Measurements from ENCODE around the gene ACY1. TPM values are rescaled to one million over a fixed set of nuclear protein-coding genes. Genes with fewer than 3 reads are reported as not detected.

Gene ACY1
- total and polyA plus RNA-seq, 10 of the 15 experiments (the other 5 are each of a cell fraction or from before 2014, with no cell fraction given): 18.5 to 42.2 (median 27.8) TPM

GRCh38 chr3:51982838-51983577 is at the start of gene ACY1 (continued):
- TF ChIP-seq MTA3 (IDR thresholded peaks at IDR 0.05; ENCODE audit: borderline replicate concordance, low read length) (no peak; the same call in 1 of the 2 replicates), TCF12 (IDR thresholded peaks at IDR 0.05; ENCODE audit: low read depth, low read length) (no peak), CEBPB (IDR thresholded peaks at IDR 0.05; ENCODE audit: borderline replicate concordance in 1 of 2, low read depth in 2 of 2, low read length in 2 of 2) (no peak), POLR2A (IDR thresholded peaks at IDR 0.05; ENCODE audit: low read depth, low read length) (peak; percentile 81; the same call in 1 of the 2 replicates), SIX5 (IDR thresholded peaks at IDR 0.05; ENCODE audit: low read depth, low read length, severe bottlenecking) (no peak), BACH1 (IDR thresholded peaks at IDR 0.05; ENCODE audit: borderline replicate concordance) (peak; percentile 84), YY1 (IDR thresholded peaks at IDR 0.05; ENCODE audit: low read depth, low read length) (no peak), TCF3 (IDR thresholded peaks at IDR 0.05; ENCODE audit: borderline replicate concordance, insufficient read depth, low read depth, low read length) (no peak), NFYA (IDR thresholded peaks at IDR 0.05; ENCODE audit: borderline replicate concordance, low read depth, low read length) (no peak), MYB (IDR thresholded peaks at IDR 0.05; ENCODE audit: borderline replicate concordance, low read depth, low read length) (no peak), HCFC1 (IDR thresholded peaks at IDR 0.05; ENCODE audit: low read length) (no peak; the same call in 1 of the 2 replicates), NR2C2 (IDR thresholded peaks at IDR 0.05; ENCODE audit: borderline replicate concordance, control insufficient read depth, insufficient read length, low read depth) (no peak), PKNOX1 (IDR thresholded peaks at IDR 0.05) (peak; percentile 79), BMI1 (IDR thresholded peaks at IDR 0.05; ENCODE audit: borderline replicate concordance) (no peak), ZNF24 (IDR thresholded peaks at IDR 0.05) (no peak), JUND (IDR thresholded peaks at IDR 0.05; ENCODE audit: low read depth, low read length) (no peak), STAT1 (conservative IDR thresholded peaks at IDR 0.05) (no peak), TAF1 (IDR thresholded peaks at IDR 0.05; ENCODE audit: borderline replicate concordance, low read depth, low read length) (peak; percentile 35; the same call in 1 of the 2 replicates), SPI1 (IDR thresholded peaks at IDR 0.05; ENCODE audit: borderline replicate concordance, insufficient read depth, low read depth, low read length) (no peak), ATF7 (IDR thresholded peaks at IDR 0.05; ENCODE audit: low read depth) (peak; percentile 2; the same call in 1 of the 2 replicates), ZNF274 (IDR thresholded peaks at IDR 0.05; ENCODE audit: insufficient read depth, insufficient read length) (no peak), MXI1 (IDR thresholded peaks at IDR 0.05; ENCODE audit: low read depth, low read length) (peak; percentile 79; the same call in 1 of the 2 replicates), KLF5 (IDR thresholded peaks at IDR 0.05; ENCODE audit: partially characterized antibody) (no peak), MEF2A (IDR thresholded peaks at IDR 0.05; ENCODE audit: insufficient read depth, low read depth, low read length) (no peak), TCF7 (IDR thresholded peaks at IDR 0.05; ENCODE audit: borderline replicate concordance) (no peak), MEF2B (IDR thresholded peaks at IDR 0.05; ENCODE audit: partially characterized antibody, poor library complexity, severe bottlenecking) (no peak), PBX3 (IDR thresholded peaks at IDR 0.05; ENCODE audit: insufficient replicate concordance, low read depth, low read length) (no peak), HSF1 (IDR thresholded peaks at IDR 0.05; ENCODE audit: low read depth, low read length) (no peak)

All from GM12878 (cell line).